ENCODE measurements around the gene RNF41.

GRCh38 chr12:56231184-56231582, 9.5 kb upstream of the RNF41 start:
- TF ChIP-seq POLR2A (IDR thresholded peaks at IDR 0.05) (no peak), CTCF (IDR thresholded peaks at IDR 0.05) (no peak)
